Measurements from ENCODE around the gene HRH3. TPM values are rescaled to one million over a fixed set of nuclear protein-coding genes. Genes with fewer than 3 reads are reported as not detected.

HRH3 gene
- total RNA-seq, 3 donors from 2014 or later: 0.09 TPM; not detected in 2

- TF ChIP-seq CTCF (IDR thresholded peaks at IDR 0.05): no peak
- H3K36me3 ChIP-seq (ENCODE audit: low read depth): no peaks in the 10 kb centered on the region
- no peaks in the 10 kb centered on the region for H3K4me1 ChIP-seq (ENCODE audit: low read depth)
- peak; percentile 33 for ATAC-seq
- H3K4me3 ChIP-seq: no peak overlapping the region
- H3K9me3 ChIP-seq: no peaks in the 10 kb centered on the region
- intact Hi-C loops (cut with DNase I, micrococcal nuclease): no loop called here
- DNase-seq: no peak
Observed at GRCh38 chr20:62258499-62259293, 38.6 kb upstream of the HRH3 start.

GRCh38 chr20:62255976-62256375 lies 35.9 kb upstream of the HRH3 start:
- Histone ChIP-seq H3K9me3 (no peaks in the 10 kb centered on the region), H3K4me3 (no peak overlapping the region), H3K4me1 (ENCODE audit: low read depth) (no peaks in the 10 kb centered on the region), H3K36me3 (ENCODE audit: low read depth) (no peaks in the 10 kb centered on the region)
- intact Hi-C loops (cut with DNase I, micrococcal nuclease): no loop called here
- TF ChIP-seq CTCF (IDR thresholded peaks at IDR 0.05): no peak
- no peak for DNase-seq
- no peak for ATAC-seq

DNA sequence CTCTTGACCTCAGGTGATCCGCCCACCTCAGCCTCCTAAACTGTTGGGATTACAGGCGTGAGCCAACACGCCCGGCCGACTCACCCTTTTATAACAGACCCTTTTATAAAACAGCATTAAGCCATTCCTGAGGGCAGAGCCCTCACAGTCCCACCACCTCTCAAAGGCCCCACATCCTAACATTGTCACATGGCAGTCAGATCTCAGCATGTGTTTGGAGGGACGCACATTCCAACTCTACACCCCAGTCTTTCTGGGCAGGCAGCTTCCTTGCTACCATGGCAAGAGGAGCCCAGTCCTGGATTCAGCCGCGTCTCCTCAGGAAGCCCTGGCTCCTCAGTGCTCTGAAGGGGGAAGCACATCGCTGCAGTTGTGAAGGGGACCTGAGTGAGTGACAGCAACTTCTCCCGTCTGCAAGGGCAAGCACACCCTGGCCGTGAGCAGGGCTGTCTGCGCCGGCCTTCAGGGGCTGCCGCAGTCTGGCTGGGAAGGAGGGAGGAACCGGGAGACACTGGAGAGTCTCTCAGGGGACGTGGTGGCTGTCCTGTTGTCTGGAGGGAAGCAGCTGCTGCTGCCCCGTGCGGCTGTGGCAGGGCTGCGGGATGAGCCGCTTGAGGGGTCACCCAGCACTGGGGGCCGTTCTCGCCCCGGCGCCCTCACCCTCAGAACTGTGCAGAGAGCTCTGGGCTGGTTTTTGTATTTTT lies 34.1 kb upstream of the HRH3 start:
- H3K36me3 ChIP-seq (ENCODE audit: low read depth): no peaks in the 10 kb centered on the region
- no peak for TF ChIP-seq CTCF (IDR thresholded peaks at IDR 0.05)
- ATAC-seq (no peak), DNase-seq (no peak)
- H3K4me3 ChIP-seq: no peak overlapping the region
- intact Hi-C loops (cut with DNase I, micrococcal nuclease): no loop called here
- peaks cover 1% of the 10 kb centered on the region for H3K4me1 ChIP-seq (ENCODE audit: low read depth)
- no peaks in the 10 kb centered on the region for H3K9me3 ChIP-seq

DNA sequence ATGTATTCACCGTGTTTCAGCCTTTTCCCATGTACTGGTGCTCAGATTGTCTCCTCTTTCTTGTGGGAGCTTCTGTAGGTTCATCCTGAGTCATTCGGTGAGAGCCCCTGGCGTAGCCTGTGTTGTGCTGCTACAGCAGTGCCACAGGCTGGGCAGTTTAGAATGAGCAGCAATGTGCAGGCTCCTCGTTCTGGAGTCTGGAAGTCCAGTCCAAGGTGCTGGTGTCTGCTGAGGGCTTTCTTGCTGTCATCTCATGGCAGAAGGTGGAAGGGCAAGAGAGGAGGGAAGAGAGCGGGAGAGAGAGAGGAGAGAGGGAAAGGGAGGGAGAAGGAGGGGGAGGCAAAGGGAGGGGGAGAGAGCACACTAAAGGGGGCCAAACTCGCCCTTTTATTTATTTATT lies 33.3 kb upstream of the HRH3 start:
- Histone ChIP-seq H3K4me3 (no peak overlapping the region), H3K4me1 (ENCODE audit: low read depth) (peaks cover 3% of the 10 kb centered on the region), H3K9me3 (no peaks in the 10 kb centered on the region), H3K36me3 (ENCODE audit: low read depth) (no peaks in the 10 kb centered on the region)
- no peak for TF ChIP-seq CTCF (IDR thresholded peaks at IDR 0.05)
- intact Hi-C loops (cut with DNase I, micrococcal nuclease): no loop called here
- ATAC-seq (peak; percentile 19), DNase-seq (no peak)

DNA sequence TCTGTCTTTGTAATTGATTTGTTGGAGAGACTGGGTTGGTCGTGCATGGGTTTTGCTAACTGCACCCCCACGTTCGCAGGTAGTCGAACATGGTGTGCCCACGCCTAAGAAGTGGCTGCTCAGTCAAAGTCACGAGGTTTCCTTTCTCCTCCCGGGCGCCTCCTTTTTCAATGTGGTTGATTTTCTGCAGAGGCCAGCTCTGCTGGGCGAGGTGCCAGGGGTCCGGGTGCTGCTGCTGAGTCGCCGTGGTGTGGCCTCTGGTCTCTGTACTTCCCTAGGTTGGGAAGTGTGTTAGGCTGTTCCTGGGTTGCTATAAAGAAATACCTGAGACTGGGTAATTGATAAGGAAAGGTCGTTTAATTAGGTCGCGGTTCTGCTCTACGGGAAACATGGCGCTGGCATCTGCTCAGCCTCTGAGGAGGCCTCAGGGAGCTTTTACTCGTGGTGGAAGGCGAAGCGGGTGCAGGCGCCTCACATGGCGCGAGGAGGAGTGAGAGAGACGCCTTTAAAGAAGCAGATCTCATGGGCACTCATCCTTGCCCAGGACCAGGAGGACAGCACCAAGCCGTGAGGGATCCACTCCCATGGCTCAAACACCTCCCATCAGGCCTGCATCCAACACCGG lies 32.4 kb upstream of the HRH3 start:
- no peak for TF ChIP-seq CTCF (IDR thresholded peaks at IDR 0.05)
- H3K4me1 ChIP-seq (ENCODE audit: low read depth): peaks cover 3% of the 10 kb centered on the region
- H3K4me3 ChIP-seq: no peak overlapping the region
- H3K36me3 ChIP-seq (ENCODE audit: low read depth): no peaks in the 10 kb centered on the region
- intact Hi-C loops (cut with DNase I, micrococcal nuclease): no loop called here
- ATAC-seq (no peak), DNase-seq (no peak)
- H3K9me3 ChIP-seq: no peaks in the 10 kb centered on the region

All from mucosa of descending colon (tissue), 3 donors.